ENCODE data around the gene MTX2. TPM values are rescaled to one million over a fixed set of nuclear protein-coding genes. Genes with fewer than 3 reads are reported as not detected.

MTX2 gene
- total RNA-seq, result 10 to 100 TPM; 18.4 to 24.5 (median 21.4) TPM

DNA sequence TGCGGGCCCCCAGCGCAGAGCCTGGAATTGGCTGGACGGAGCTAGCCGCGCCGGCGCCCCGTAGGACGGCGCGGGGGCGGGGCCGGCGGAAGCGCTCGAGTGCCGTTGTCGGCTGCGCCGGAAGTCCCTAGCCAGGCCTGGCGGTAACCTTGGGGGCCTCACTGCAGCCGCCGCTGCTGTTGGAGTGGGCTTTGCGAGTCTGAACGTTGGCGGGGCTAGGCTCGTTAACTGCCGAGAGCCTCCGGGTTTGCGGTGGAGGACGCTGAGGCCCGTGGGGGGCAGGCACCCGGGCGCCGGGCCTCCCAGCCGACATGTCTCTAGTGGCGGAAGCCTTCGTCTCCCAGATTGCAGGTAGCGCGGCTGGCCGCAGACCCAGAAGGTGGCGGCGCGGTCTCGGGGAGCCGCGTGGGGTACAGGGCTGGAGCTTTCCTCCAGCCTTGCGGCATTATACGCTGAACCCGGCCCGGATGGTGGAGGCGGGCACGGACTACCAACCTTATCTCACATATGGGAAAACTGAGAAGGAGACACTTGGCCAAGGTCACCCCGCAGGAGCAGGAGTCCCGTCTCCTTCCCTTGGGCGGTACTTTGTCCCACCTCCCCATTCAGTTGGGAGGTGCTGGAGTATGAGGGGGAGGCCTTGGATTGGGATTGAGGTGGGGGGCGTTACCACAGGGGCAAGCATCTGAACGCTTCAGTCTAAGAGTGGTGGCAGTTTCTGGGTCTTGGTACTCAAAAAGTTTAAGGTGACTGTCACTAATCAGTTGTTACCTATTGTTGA, at the start of gene MTX2:
TSS of gene MTX2 (plus strand) at position 124 of the 781 bp plus-strand sequence. CDS start at position 312, 188 bp downstream.
- TF ChIP-seq, protein P1, sequence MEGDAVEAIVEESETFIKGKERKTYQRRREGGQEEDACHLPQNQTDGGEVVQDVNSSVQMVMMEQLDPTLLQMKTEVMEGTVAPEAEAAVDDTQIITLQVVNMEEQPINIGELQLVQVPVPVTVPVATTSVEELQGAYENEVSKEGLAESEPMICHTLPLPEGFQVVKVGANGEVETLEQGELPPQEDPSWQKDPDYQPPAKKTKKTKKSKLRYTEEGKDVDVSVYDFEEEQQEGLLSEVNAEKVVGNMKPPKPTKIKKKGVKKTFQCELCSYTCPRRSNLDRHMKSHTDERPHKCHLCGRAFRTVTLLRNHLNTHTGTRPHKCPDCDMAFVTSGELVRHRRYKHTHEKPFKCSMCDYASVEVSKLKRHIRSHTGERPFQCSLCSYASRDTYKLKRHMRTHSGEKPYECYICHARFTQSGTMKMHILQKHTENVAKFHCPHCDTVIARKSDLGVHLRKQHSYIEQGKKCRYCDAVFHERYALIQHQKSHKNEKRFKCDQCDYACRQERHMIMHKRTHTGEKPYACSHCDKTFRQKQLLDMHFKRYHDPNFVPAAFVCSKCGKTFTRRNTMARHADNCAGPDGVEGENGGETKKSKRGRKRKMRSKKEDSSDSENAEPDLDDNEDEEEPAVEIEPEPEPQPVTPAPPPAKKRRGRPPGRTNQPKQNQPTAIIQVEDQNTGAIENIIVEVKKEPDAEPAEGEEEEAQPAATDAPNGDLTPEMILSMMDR (IDR thresholded peaks at IDR 0.05; ENCODE audit: low read depth), result no peak

DNA sequence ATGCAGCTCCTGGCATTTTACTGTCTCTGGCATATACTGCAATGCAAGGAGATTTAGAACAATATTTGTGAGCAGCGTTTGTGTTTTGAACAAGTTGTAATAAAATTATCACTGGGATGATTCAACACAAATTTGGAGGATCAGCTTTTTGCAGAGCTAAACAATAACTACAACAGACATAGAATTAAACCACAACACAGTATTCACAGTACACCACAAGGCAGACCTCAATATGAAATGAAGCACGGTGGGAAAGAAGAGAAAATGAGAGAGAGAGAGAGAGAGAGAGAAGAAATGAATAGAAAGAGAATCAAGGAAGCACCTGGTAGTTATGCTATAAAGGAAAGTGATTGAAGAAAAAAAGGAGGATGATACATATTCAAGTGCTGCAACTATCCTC, 41.4 kb upstream of the MTX2 start:
- TF ChIP-seq, protein P1 (IDR thresholded peaks at IDR 0.05; ENCODE audit: low read depth), result no peak

DNA sequence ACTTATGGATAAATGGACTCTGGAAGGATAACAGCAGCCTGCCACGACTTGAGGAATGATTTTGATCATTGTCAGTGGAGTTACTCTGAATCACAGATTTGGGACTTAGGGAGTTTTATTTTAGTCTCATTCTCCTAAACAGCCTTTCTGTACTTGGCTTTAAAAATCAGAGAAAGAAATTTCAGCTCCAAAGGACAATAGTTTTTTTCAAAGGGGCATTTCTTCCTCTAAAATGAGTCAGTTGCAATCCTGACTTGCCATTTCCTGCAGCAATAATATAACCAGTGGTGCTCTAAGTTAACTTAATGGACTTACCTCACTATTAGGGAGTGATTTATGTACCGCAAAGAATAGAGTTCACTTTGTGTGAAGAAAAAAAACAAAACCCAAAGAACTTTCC, 35.1 kb upstream of the MTX2 start:
- TF ChIP-seq, protein P1 (IDR thresholded peaks at IDR 0.05; ENCODE audit: low read depth), result no peak

DNA sequence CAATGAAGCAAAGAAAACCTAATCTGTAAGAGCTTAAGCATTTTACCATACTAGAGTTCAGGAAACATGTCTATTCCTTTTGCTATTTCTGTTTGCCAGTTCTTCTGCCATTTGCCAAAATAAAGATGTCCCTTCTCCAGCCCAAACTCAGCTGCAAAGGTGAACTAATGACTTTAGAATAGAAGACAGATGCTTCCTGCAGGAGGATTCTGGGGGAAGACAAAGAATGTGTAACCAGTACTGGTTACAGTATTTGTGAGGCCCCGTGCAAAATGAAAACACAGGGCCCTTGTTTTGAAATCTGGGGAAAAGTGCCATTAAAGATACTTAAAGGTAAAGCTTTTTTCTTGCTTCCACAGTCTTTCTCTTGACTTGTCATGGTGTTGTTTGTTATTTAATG, 34.3 kb upstream of the MTX2 start:
- TF ChIP-seq, protein P1 (IDR thresholded peaks at IDR 0.05; ENCODE audit: low read depth), result no peak

DNA sequence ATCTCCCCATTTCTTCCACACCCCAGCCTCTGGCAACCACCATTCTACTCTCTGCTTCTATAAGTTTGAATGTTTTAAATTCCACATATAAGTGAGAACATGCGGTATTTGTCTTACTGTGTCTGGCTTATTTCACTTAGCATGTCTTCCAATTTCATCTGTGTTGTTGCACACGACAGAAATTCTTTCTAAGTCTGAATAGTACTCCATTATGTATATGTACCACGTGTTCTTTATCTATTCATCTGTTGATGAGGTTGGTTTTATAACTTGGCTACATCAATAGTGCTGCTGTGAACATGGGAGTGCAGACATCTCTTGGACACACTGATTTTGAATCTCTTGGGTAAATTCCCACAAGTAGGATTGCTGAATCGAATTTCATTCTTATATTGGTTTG, 31.8 kb upstream of the MTX2 start:
- TF ChIP-seq, protein P1 (IDR thresholded peaks at IDR 0.05; ENCODE audit: low read depth), result no peak

DNA sequence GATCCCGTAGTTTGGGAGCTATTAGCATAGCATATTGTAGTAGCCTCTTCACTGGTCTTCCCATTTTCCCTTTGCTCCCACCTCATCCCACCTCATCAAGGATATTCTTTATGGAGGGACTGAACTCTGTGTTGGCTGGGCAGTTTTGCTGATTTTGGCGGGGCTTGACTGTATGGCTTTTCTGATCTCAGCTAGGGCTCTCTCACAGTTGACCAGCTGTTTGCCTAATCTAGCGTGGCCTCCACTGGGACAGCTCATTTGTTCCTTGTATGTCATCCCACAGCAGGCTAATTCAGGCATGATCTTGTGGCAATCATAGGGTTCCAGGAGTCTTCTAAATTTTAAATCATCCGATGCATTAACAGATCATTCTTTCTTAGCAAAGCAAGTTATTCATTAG, 30.2 kb upstream of the MTX2 start:
- TF ChIP-seq, protein P1 (IDR thresholded peaks at IDR 0.05; ENCODE audit: low read depth), result no peak

DNA sequence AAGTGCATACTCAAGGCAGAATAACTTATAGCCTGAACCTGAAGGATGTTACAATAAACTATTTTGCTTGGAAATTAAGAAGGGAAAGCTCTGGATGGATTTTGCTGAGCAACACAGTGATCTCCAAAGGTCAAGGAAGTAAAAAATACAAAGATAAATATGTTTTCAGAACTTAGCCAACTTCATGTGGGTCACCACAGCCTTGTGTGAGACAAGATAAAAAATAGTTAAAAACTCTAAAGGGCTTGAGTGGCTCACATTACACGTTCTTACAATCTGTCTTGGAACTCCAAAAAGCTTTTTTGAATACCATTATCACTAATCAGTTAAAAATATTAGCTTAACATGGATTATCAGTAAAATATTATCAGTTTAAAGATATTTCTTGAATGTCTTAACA, 28.9 kb upstream of the MTX2 start:
- TF ChIP-seq, protein P1 (IDR thresholded peaks at IDR 0.05; ENCODE audit: low read depth), result no peak

Data from subcutaneous adipose tissue (tissue), 4 donors.